H9 (cell line): ENCODE data around the gene KCTD16. TPM values are rescaled to one million over a fixed set of nuclear protein-coding genes. Genes with fewer than 3 reads are reported as not detected.

Experiments used
- DNase-seq: peaks from one replicate; pipeline ENCODE4 v3.0.0-alpha.2; 2017
- H2AFZ ChIP-seq: one replicate; pipeline ENCODE4 v1.6.1; 2013; ENCODE audit warnings: mild to moderate bottlenecking, low read length, control low read depth, moderate library complexity
- H2AK5ac ChIP-seq: 2 replicates; pipeline ENCODE4 v1.6.1; 2013; ENCODE audit warnings: low read length, control low read depth, mixed read lengths; ENCODE audit not compliant: insufficient read length
- H2BK120ac ChIP-seq: one replicate; pipeline ENCODE4 v1.6.1; 2013; ENCODE audit warnings: low read depth, mild to moderate bottlenecking, low read length, control low read depth, inconsistent platforms; ENCODE audit not compliant: poor library complexity, severe bottlenecking
- H2BK12ac ChIP-seq: 2 replicates; pipeline ENCODE4 v1.6.1; 2013; ENCODE audit warnings: low read length, control low read depth, mixed read lengths, low read depth; ENCODE audit not compliant: insufficient read length
- H2BK15ac ChIP-seq: 2 replicates; pipeline ENCODE4 v1.6.1; 2013; ENCODE audit warnings: low read depth, low read length, control low read depth
- H2BK20ac ChIP-seq: one replicate; pipeline ENCODE4 v1.6.1; 2013; ENCODE audit warnings: low read depth, mild to moderate bottlenecking, low read length, control low read depth, inconsistent platforms; ENCODE audit not compliant: poor library complexity, severe bottlenecking
- H2BK5ac ChIP-seq: 2 replicates; pipeline ENCODE4 v1.6.1; 2013; ENCODE audit warnings: low read length, control low read depth, mixed read lengths; ENCODE audit not compliant: insufficient read length
- H3K14ac ChIP-seq: 2 replicates; pipeline ENCODE4 v1.6.1; 2013; ENCODE audit warnings: low read length, control low read depth; ENCODE audit not compliant: insufficient read depth
- H3K18ac ChIP-seq: 2 replicates; pipeline ENCODE4 v1.6.1; 2013; ENCODE audit warnings: low read depth, mild to moderate bottlenecking, mixed read lengths, low read length, control low read depth; ENCODE audit not compliant: insufficient read length
- H3K23ac ChIP-seq: 2 replicates; pipeline ENCODE4 v1.6.1; 2013; ENCODE audit warnings: low read length, control low read depth, mixed read lengths, low read depth; ENCODE audit not compliant: insufficient read length
- H3K23me2 ChIP-seq: 2 replicates; pipeline ENCODE4 v1.6.1; 2013; ENCODE audit warnings: low read depth, mild to moderate bottlenecking, mixed read lengths, low read length, control low read depth; ENCODE audit not compliant: insufficient read length, poor library complexity, severe bottlenecking
- H3K27ac ChIP-seq: 2 replicates; pipeline ENCODE4 v1.5.1; 2013; ENCODE audit warnings: low read length, control low read depth, mixed read lengths, low read depth; ENCODE audit not compliant: insufficient read length
- H3K27me3 ChIP-seq: 2 replicates; pipeline ENCODE4 v1.6.1; 2013; ENCODE audit warnings: low read length, control low read depth, inconsistent platforms; ENCODE audit not compliant: insufficient read depth
- H3K4ac ChIP-seq: 2 replicates; pipeline ENCODE4 v1.6.1; 2013; ENCODE audit warnings: low read depth, mild to moderate bottlenecking, control low read depth, inconsistent platforms, low read length, moderate library complexity
- H3K4me1 ChIP-seq: 2 replicates; pipeline ENCODE4 v1.6.1; 2013; ENCODE audit warnings: low read length, control low read depth, inconsistent platforms; ENCODE audit not compliant: insufficient read depth
- H3K4me2 ChIP-seq: 2 replicates; pipeline ENCODE4 v1.6.1; 2013; ENCODE audit warnings: low read length, control low read depth, mixed read lengths; ENCODE audit not compliant: insufficient read length, insufficient read depth
- H3K56ac ChIP-seq: 2 replicates; pipeline ENCODE4 v1.6.1; 2013; ENCODE audit warnings: low read depth, mild to moderate bottlenecking, mixed read lengths, low read length, control low read depth; ENCODE audit not compliant: insufficient read length
- H3K79me1 ChIP-seq: 2 replicates; pipeline ENCODE4 v1.6.1; 2013; ENCODE audit warnings: low read depth, mild to moderate bottlenecking, moderate library complexity, low read length, control low read depth, inconsistent platforms; ENCODE audit not compliant: insufficient read depth, poor library complexity, severe bottlenecking
- H3K79me2 ChIP-seq: 2 replicates; pipeline ENCODE4 v1.6.1; 2013; ENCODE audit warnings: low read length, control low read depth, inconsistent platforms; ENCODE audit not compliant: insufficient read depth
- H3K9ac ChIP-seq: 2 replicates; pipeline ENCODE4 v1.6.1; 2013; ENCODE audit warnings: low read length, control low read depth, mixed read lengths; ENCODE audit not compliant: insufficient read length; ENCODE audit errors: extremely low read depth
- H3K9me3 ChIP-seq: one replicate; pipeline ENCODE4 v1.6.1; 2013; ENCODE audit warnings: low read depth, low read length, inconsistent platforms; ENCODE audit not compliant: control insufficient read depth
- H3T11ph ChIP-seq: one replicate; pipeline ENCODE4 v1.6.1; 2013; ENCODE audit warnings: mild to moderate bottlenecking, low read length, control low read depth, inconsistent platforms
- H4K20me1 ChIP-seq: one replicate; pipeline ENCODE4 v1.6.1; 2013; ENCODE audit not compliant: control insufficient read depth, insufficient read length, insufficient read depth
- H4K5ac ChIP-seq: 2 replicates; pipeline ENCODE4 v1.6.1; 2013; ENCODE audit warnings: low read depth, mild to moderate bottlenecking, mixed read lengths, low read length, control low read depth; ENCODE audit not compliant: insufficient read length
- H4K8ac ChIP-seq: replicated peaks from 2 replicates; pipeline ENCODE4 v1.6.1; 2013; ENCODE audit warnings: low read length, control low read depth, mixed read lengths, low read depth; ENCODE audit not compliant: insufficient read length
- H4K91ac ChIP-seq: 2 replicates; pipeline ENCODE4 v1.6.1; 2013; ENCODE audit warnings: low read depth, mild to moderate bottlenecking, moderate library complexity, mixed read lengths, low read length, control low read depth; ENCODE audit not compliant: insufficient read length
- H3K27ac Mint-ChIP-seq, 3 experiments: 2 replicates in 2 of 3; 3 replicates in 1 of 3; pipeline ENCODE4 v1.8.0; 2020 to 2021; ENCODE audit warnings: mixed read lengths in 3 of 3, mild to moderate bottlenecking in 1 of 3, moderate library complexity in 1 of 3
- H3K27me3 Mint-ChIP-seq: 2 replicates; pipeline ENCODE4 v1.8.0; 2021; ENCODE audit warnings: low read depth, mild to moderate bottlenecking, moderate library complexity, mixed read lengths
- H3K36me3 Mint-ChIP-seq, 3 experiments: 2 replicates in 2 of 3; 3 replicates in 1 of 3; pipeline ENCODE4 v1.8.0; 2020 to 2021; ENCODE audit warnings: low read depth in 3 of 3, mixed read lengths in 3 of 3; ENCODE audit not compliant: insufficient read depth in 1 of 3
- H3K4me1 Mint-ChIP-seq, 2 experiments: 2 replicates each; pipeline ENCODE4 v1.8.0; 2020; ENCODE audit warnings: mixed read lengths in 2 of 2
- H3K4me3 Mint-ChIP-seq, 2 experiments: 2 replicates in 1 of 2; 3 replicates in 1 of 2; pipeline ENCODE4 v1.8.0; 2020 to 2021; ENCODE audit warnings: mild to moderate bottlenecking in 2 of 2, mixed read lengths in 2 of 2, moderate library complexity in 1 of 2
- H3K9me3 Mint-ChIP-seq, 2 experiments: 2 replicates in 1 of 2; 3 replicates in 1 of 2; pipeline ENCODE4 v1.8.0; 2020; ENCODE audit warnings: mild to moderate bottlenecking in 2 of 2, mixed read lengths in 2 of 2, moderate library complexity in 1 of 2
- CTCF ChIP-seq: fragments of 200-600 bp; sonication (generic); conservative IDR thresholded peaks from 3 replicates; pipeline ENCODE4 v1.8.0; 2021; ENCODE audit warnings: antibody characterized with exemption, mild to moderate bottlenecking
- WGBS: extraction: QIAGEN DNeasy Blood & Tissue Kit; methylation state at CpG from one replicate; pipeline ENCODE4 v1.1.7; 2013; ENCODE audit warnings: missing lambda C conversion rate, low lambda C conversion rate, mixed read lengths; ENCODE audit not compliant: insufficient read length; ENCODE audit errors: extremely low coverage; 5-methylcytosine and 5-hydroxymethylcytosine counted together
- total RNA-seq: library from RNA; stranded (reverse); gene quantifications from 2 replicates; pipeline ENCODE4 v1.2.1, GENCODE V29; 2021

Gene KCTD16
- total RNA-seq, 1 experiment from 2014 or later: 0.09 TPM

GRCh38 chr5:144335561-144335960, 164.9 kb downstream of the KCTD16 start:
- Histone ChIP-seq H2BK5ac (no peak overlapping the region), H3K27ac (no peak overlapping the region), H3K79me2 (no peaks in the 10 kb centered on the region), H3K9me3 (no peaks in the 10 kb centered on the region), H3K9ac (no peak overlapping the region), H4K91ac (no peak overlapping the region), H4K20me1 (no peaks in the 10 kb centered on the region), H3K18ac (no peak overlapping the region), H3K4ac (no peak overlapping the region), H3K4me1 (no peaks in the 10 kb centered on the region), H3K79me1 (no peaks in the 10 kb centered on the region), H2BK120ac (no peak overlapping the region), H2AFZ (no peak overlapping the region), H2BK20ac (no peak overlapping the region), H3K56ac (no peak overlapping the region), H3K23ac (no peak overlapping the region), H3K14ac (no peak overlapping the region), H3K4me2 (no peak overlapping the region), H2BK15ac (no peak overlapping the region), H3K23me2 (no peaks in the 10 kb centered on the region), H4K5ac (no peak overlapping the region), H3T11ph (no peak overlapping the region), H4K8ac (no peak overlapping the region), H2BK12ac (no peak overlapping the region), H3K27me3 (no peaks in the 10 kb centered on the region), H2AK5ac (no peak overlapping the region)
- Mint-ChIP-seq H3K27me3 (peaks cover 23% of the 10 kb centered on the region), H3K36me3 (no peaks in the 10 kb centered on the region), H3K9me3 (no peaks in the 10 kb centered on the region), H3K4me1 (peaks cover 0 to 5% of the 10 kb centered on the region in 2 experiments; a peak in 2 of 4 replicates), H3K27ac (no peak overlapping the region), H3K4me3 (no peak overlapping the region)
- no CpG with 5 or more reads among the region's 1 CpG for WGBS
- no peak for TF ChIP-seq CTCF
- DNase-seq: no peak
